ENCODE data around the gene FRMD4A. TPM values are rescaled to one million over a fixed set of nuclear protein-coding genes. Genes with fewer than 3 reads are reported as not detected.
A peak's percentile ranks its signal among the peaks of the same experiment; 100 is the strongest.

The FRMD4A gene
- total and polyA plus RNA-seq, 7 donors: 2.9 to 9.1 (median 6.2) TPM

DNA sequence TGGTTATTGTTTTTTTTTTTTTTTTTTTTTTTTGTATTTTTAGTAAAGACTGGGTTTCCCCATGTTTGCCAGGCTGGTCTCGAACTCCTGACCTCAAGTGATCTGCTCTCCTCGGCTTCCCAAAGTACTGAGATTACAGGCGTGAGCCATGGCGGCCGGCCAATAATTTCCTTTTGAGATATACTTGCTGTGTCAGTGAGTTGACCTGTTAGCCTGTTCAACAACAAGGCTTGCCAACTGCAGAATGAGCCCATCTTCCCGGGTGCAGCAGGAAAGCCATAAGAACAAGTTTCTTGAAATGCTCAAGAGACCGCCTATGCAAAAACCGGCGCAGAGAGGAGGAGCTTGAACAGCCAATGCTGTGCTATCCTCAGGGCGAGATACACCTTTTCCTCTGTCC lies 631.5 kb downstream of the FRMD4A start:
- Histone ChIP-seq H3K27me3 (ENCODE audit: insufficient read depth in 3 of 3, low read length in 2 of 3) (no peaks in the 10 kb centered on the region), H3K36me3 (ENCODE audit: insufficient read depth in 1 of 2, low read depth in 1 of 2) (peaks cover 0 to 10% of the 10 kb centered on the region in 2 donors), H3K4me3 (no peak overlapping the region), H3K9me3 (no peaks in the 10 kb centered on the region), H3K27ac (no peak overlapping the region), H3K4me1 (peaks cover 4% of the 10 kb centered on the region)
- TF ChIP-seq, protein P1, sequence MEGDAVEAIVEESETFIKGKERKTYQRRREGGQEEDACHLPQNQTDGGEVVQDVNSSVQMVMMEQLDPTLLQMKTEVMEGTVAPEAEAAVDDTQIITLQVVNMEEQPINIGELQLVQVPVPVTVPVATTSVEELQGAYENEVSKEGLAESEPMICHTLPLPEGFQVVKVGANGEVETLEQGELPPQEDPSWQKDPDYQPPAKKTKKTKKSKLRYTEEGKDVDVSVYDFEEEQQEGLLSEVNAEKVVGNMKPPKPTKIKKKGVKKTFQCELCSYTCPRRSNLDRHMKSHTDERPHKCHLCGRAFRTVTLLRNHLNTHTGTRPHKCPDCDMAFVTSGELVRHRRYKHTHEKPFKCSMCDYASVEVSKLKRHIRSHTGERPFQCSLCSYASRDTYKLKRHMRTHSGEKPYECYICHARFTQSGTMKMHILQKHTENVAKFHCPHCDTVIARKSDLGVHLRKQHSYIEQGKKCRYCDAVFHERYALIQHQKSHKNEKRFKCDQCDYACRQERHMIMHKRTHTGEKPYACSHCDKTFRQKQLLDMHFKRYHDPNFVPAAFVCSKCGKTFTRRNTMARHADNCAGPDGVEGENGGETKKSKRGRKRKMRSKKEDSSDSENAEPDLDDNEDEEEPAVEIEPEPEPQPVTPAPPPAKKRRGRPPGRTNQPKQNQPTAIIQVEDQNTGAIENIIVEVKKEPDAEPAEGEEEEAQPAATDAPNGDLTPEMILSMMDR (IDR thresholded peaks at IDR 0.05): no peak
- ATAC-seq: no peak
- intact Hi-C loops (cut with DNase I): no loop called here
- WGBS, 3 donors: 64 to 72% (median 69%) methylated on average over 10 of the region's 10 CpGs
- DNase-seq: no peak

DNA sequence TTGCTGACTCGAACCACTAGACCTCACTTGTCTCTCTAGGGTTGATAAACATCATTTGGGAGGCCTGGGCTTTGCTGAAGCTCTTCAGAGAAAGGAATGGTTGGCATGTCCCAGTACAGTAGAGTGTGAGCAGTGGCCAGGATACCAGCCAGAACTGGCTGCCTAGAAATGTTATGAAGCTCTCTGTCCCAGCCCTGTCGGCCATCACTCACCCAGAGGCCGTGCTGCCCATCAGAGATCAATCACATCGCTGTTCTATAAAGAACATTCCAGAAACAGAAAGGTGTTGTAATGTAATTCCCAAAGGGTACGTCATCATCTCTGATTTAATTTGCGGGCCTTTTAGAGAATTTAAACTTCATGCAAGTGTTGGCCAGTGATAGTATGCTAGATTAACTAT lies 632.5 kb downstream of the FRMD4A start:
- 41 to 65% (median 57%) methylated on average over 6 of the region's 6 CpGs for WGBS, 3 donors
- Histone ChIP-seq H3K36me3 (ENCODE audit: insufficient read depth in 1 of 2, low read depth in 1 of 2) (peaks cover 0 to 17% of the 10 kb centered on the region in 2 donors), H3K27me3 (ENCODE audit: insufficient read depth in 3 of 3, low read length in 2 of 3) (no peaks in the 10 kb centered on the region), H3K9me3 (no peaks in the 10 kb centered on the region), H3K27ac (no peak overlapping the region), H3K4me1 (peaks cover 4% of the 10 kb centered on the region), H3K4me3 (no peak overlapping the region)
- intact Hi-C loops (cut with DNase I): no loop called here
- peak in 3 of 4 donors; percentile 70 to 96 (median 93) for ATAC-seq
- TF ChIP-seq, protein P1 (IDR thresholded peaks at IDR 0.05): no peak
- DNase-seq: no peak

DNA sequence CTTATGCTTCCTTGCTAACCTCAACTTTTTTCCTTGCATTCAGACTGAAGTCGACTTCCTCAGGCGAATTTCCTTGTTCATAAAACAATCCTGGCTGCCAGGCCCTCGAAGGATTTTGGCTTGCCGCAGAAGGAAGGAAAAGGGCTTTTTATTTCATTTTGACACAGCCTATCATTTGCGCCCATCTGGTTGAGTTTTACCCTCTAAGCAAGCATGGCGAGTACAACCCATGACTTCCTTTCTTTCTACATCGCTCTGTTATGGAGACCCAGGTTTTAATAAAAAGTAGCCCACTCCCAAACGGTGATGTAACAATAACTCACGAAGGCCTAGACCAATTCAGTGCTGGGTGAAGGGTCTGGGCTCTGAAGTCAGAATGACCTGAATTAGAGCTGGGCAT lies 634.7 kb downstream of the FRMD4A start:
- H3K9me3 ChIP-seq: no peaks in the 10 kb centered on the region
- no peaks in the 10 kb centered on the region for H3K27me3 ChIP-seq (ENCODE audit: insufficient read depth in 3 of 3, low read length in 2 of 3)
- no peak for ATAC-seq
- no peak overlapping the region for H3K4me3 ChIP-seq
- no peaks in the 10 kb centered on the region for H3K4me1 ChIP-seq
- 72 to 80% (median 77%) methylated on average over 9 of the region's 9 CpGs for WGBS, 3 donors
- DNase-seq: no peak
- intact Hi-C loops (cut with DNase I): no loop called here
- TF ChIP-seq, protein P1 (IDR thresholded peaks at IDR 0.05): no peak
- no peak overlapping the region for H3K27ac ChIP-seq
- H3K36me3 ChIP-seq (ENCODE audit: insufficient read depth in 1 of 2, low read depth in 1 of 2): peaks cover 0 to 20% of the 10 kb centered on the region in 2 donors

DNA sequence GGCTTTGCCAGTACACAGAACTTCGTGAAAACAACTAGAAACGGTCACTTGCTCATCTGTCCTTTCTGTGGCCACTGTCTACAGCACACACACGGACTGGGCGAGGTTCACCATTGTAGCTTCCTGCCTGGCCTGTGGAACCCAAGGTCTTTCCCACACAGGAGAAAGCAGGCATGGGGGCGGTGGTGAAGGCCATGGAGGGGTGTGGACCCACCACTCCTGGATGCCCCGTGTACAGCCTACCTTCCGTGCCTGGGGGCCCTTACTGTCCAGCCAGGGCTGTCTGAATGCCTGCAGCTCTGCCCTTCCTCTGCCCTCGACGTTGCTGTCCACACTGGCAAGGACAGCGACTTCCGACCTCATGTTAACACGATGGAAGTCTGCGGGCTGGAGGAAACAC lies 635.1 kb downstream of the FRMD4A start:
- intact Hi-C loops (cut with DNase I): no loop called here
- H3K27me3 ChIP-seq (ENCODE audit: insufficient read depth in 3 of 3, low read length in 2 of 3): no peaks in the 10 kb centered on the region
- H3K36me3 ChIP-seq (ENCODE audit: insufficient read depth in 1 of 2, low read depth in 1 of 2): peaks cover 0 to 20% of the 10 kb centered on the region in 2 donors
- WGBS, 3 donors: 69 to 80% (median 76%) methylated on average over 13 of the region's 13 CpGs
- DNase-seq: no peak
- no peak overlapping the region for H3K27ac ChIP-seq
- no peak for ATAC-seq
- H3K9me3 ChIP-seq: no peaks in the 10 kb centered on the region
- H3K4me3 ChIP-seq: no peak overlapping the region
- no peaks in the 10 kb centered on the region for H3K4me1 ChIP-seq
- TF ChIP-seq, protein P1 (IDR thresholded peaks at IDR 0.05): no peak

All from psoas muscle (tissue), 8 donors.